Right hindlimb (tissue), 1 donor: Measurements from ENCODE around the gene PRKAG2.
A peak's percentile ranks its signal among the peaks of the same experiment; 100 is the strongest.
"Not testable (repeated sequence)": the region's sequence is repeated elsewhere in the genome, so short reads cannot be mapped to it uniquely, and the experiment has no call there.

ENCODE experiments used
- DNase-seq: peaks from one replicate; pipeline ENCODE4 v3.0.0-alpha.2; 2018

PRKAG2 gene

GRCh38 chr7:151758622-151759540 is 118.0 kb downstream of the PRKAG2 start:
- no peak for DNase-seq

GRCh38 chr7:151757274-151757673 is 119.6 kb downstream of the PRKAG2 start:
- DNase-seq: no peak

GRCh38 chr7:151756866-151757265 is 120.0 kb downstream of the PRKAG2 start:
- DNase-seq: no peak

GRCh38 chr7:151756076-151756731 is 120.7 kb downstream of the PRKAG2 start:
- no peak for DNase-seq

- no peak for DNase-seq
Measured at GRCh38 chr7:151755131-151755801, 121.6 kb downstream of the PRKAG2 start.

- DNase-seq: no peak
Measured at GRCh38 chr7:151754688-151755130, 122.2 kb downstream of the PRKAG2 start.

GRCh38 chr7:151754142-151754590 is 122.7 kb downstream of the PRKAG2 start:
- DNase-seq: peak; percentile 87

GRCh38 chr7:151752816-151753595 is 123.9 kb downstream of the PRKAG2 start:
- no peak for DNase-seq

GRCh38 chr7:151752037-151752436 is 124.9 kb downstream of the PRKAG2 start:
- no peak for DNase-seq

- no peak for DNase-seq
Measured at GRCh38 chr7:151748733-151749132, 128.2 kb downstream of the PRKAG2 start.

- not testable (repeated sequence) for DNase-seq
Measured at GRCh38 chr7:151748021-151748420, 128.9 kb downstream of the PRKAG2 start.

- no peak for DNase-seq
Measured at GRCh38 chr7:151745706-151746105, 131.2 kb downstream of the PRKAG2 start.

- no peak for DNase-seq
Measured at GRCh38 chr7:151744656-151745638, 132.0 kb downstream of the PRKAG2 start.

GRCh38 chr7:151744051-151744580 is 132.8 kb downstream of the PRKAG2 start:
- DNase-seq: no peak

GRCh38 chr7:151743481-151743983 is 133.4 kb downstream of the PRKAG2 start:
- no peak for DNase-seq

GRCh38 chr7:151742713-151743480 is 134.0 kb downstream of the PRKAG2 start:
- no peak for DNase-seq

- no peak for DNase-seq
Measured at GRCh38 chr7:151741585-151741984, 135.3 kb downstream of the PRKAG2 start.

- no peak for DNase-seq
Measured at GRCh38 chr7:151740081-151740851, 136.6 kb downstream of the PRKAG2 start.

GRCh38 chr7:151738925-151739324 is 138.0 kb downstream of the PRKAG2 start:
- DNase-seq: no peak
